ENCODE measurements around the gene TECPR2.

TECPR2 gene

GRCh38 chr14:102439556-102439955 lies 76.8 kb downstream of the TECPR2 start:
- peaks cover 7% of the 10 kb centered on the region for H3K4me1 ChIP-seq (ENCODE audit: control insufficient read depth, low read length)
- no peaks in the 10 kb centered on the region for H3K79me2 ChIP-seq (ENCODE audit: control insufficient read depth, low read length)
- no peaks in the 10 kb centered on the region for H3F3A ChIP-seq (ENCODE audit: control insufficient read depth, insufficient read depth)
- no peaks in the 10 kb centered on the region for H3K9me2 ChIP-seq (replicated peaks; ENCODE audit: control insufficient read depth, low read length)
- H3K27me3 ChIP-seq (ENCODE audit: control insufficient read depth, low read length), result no peaks in the 10 kb centered on the region
- no peaks in the 10 kb centered on the region for H3K9me3 ChIP-seq (ENCODE audit: control insufficient read depth, insufficient read depth, low read length)
- H3K4me3 ChIP-seq (ENCODE audit: low read length), result no peak overlapping the region
- H4K20me1 ChIP-seq (ENCODE audit: control insufficient read depth, insufficient read depth, low read depth, low read length), result no peaks in the 10 kb centered on the region
- H3K27ac ChIP-seq (ENCODE audit: low read depth, low read length), result no peak overlapping the region
- no peak overlapping the region for H3K4me2 ChIP-seq (ENCODE audit: low read length)
- peaks cover 18% of the 10 kb centered on the region; the same call in 1 of the 2 replicates for H3K36me3 ChIP-seq (ENCODE audit: control insufficient read depth, low read length)
- TF ChIP-seq CTCF (IDR thresholded peaks at IDR 0.05; ENCODE audit: low read depth, low read length, poor library complexity, severe bottlenecking), result no peak
- TF ChIP-seq EZH2phosphoT487 (IDR thresholded peaks at IDR 0.05; ENCODE audit: borderline replicate concordance, low read length), result no peak

- Histone ChIP-seq H3K27ac (ENCODE audit: low read depth, low read length) (no peak overlapping the region), H4K20me1 (ENCODE audit: control insufficient read depth, insufficient read depth, low read depth, low read length) (no peaks in the 10 kb centered on the region), H3K9me3 (ENCODE audit: control insufficient read depth, insufficient read depth, low read length) (no peaks in the 10 kb centered on the region), H3K36me3 (ENCODE audit: control insufficient read depth, low read length) (peaks cover 18% of the 10 kb centered on the region; the same call in 1 of the 2 replicates), H3K4me1 (ENCODE audit: control insufficient read depth, low read length) (peaks cover 7% of the 10 kb centered on the region), H3K4me3 (ENCODE audit: low read length) (no peak overlapping the region), H3K9me2 (replicated peaks; ENCODE audit: control insufficient read depth, low read length) (no peaks in the 10 kb centered on the region), H3K79me2 (ENCODE audit: control insufficient read depth, low read length) (no peaks in the 10 kb centered on the region), H3F3A (ENCODE audit: control insufficient read depth, insufficient read depth) (no peaks in the 10 kb centered on the region), H3K4me2 (ENCODE audit: low read length) (no peak overlapping the region), H3K27me3 (ENCODE audit: control insufficient read depth, low read length) (no peaks in the 10 kb centered on the region)
- TF ChIP-seq CTCF (IDR thresholded peaks at IDR 0.05; ENCODE audit: low read depth, low read length, poor library complexity, severe bottlenecking), result no peak
- no peak for TF ChIP-seq EZH2phosphoT487 (IDR thresholded peaks at IDR 0.05; ENCODE audit: borderline replicate concordance, low read length)
These were observed 77.7 kb downstream of the TECPR2 start for GRCh38 chr14:102440392-102440791.

GRCh38 chr14:102442241-102443211 lies 79.8 kb downstream of the TECPR2 start:
- Histone ChIP-seq H3K9me3 (ENCODE audit: control insufficient read depth, insufficient read depth, low read length) (no peaks in the 10 kb centered on the region), H3K79me2 (ENCODE audit: control insufficient read depth, low read length) (no peaks in the 10 kb centered on the region), H3F3A (ENCODE audit: control insufficient read depth, insufficient read depth) (no peaks in the 10 kb centered on the region), H4K20me1 (ENCODE audit: control insufficient read depth, insufficient read depth, low read depth, low read length) (no peaks in the 10 kb centered on the region), H3K9me2 (replicated peaks; ENCODE audit: control insufficient read depth, low read length) (no peaks in the 10 kb centered on the region), H3K4me1 (ENCODE audit: control insufficient read depth, low read length) (peaks cover 7% of the 10 kb centered on the region), H3K36me3 (ENCODE audit: control insufficient read depth, low read length) (peaks cover 18% of the 10 kb centered on the region; the same call in 1 of the 2 replicates), H3K4me3 (ENCODE audit: low read length) (no peak overlapping the region), H3K27ac (ENCODE audit: low read depth, low read length) (no peak overlapping the region), H3K27me3 (ENCODE audit: control insufficient read depth, low read length) (no peaks in the 10 kb centered on the region), H3K4me2 (ENCODE audit: low read length) (no peak overlapping the region)
- TF ChIP-seq CTCF (IDR thresholded peaks at IDR 0.05; ENCODE audit: low read depth, low read length, poor library complexity, severe bottlenecking), result no peak

All from DOHH2 (cell line).